Glutamatergic neuron (in vitro differentiated cells): ENCODE data around the gene SFXN4. TPM values are rescaled to one million over a fixed set of nuclear protein-coding genes. Genes with fewer than 3 reads are reported as not detected.

Experiments
- DNase-seq: peaks from one replicate; pipeline ENCODE4 v3.0.0; 2022
- H3K27ac Mint-ChIP-seq: one replicate; pipeline ENCODE4 v1.8.0; 2020; ENCODE audit warnings: mild to moderate bottlenecking, mixed read lengths, inconsistent platforms; ENCODE audit not compliant: unreplicated experiment
- H3K27me3 Mint-ChIP-seq: one replicate; pipeline ENCODE4 v1.8.0; 2020; ENCODE audit warnings: mild to moderate bottlenecking, moderate library complexity, mixed read lengths, inconsistent platforms; ENCODE audit not compliant: unreplicated experiment
- H3K36me3 Mint-ChIP-seq: one replicate; pipeline ENCODE4 v1.8.0; 2020; ENCODE audit warnings: mild to moderate bottlenecking, mixed read lengths, inconsistent platforms; ENCODE audit not compliant: unreplicated experiment
- H3K4me1 Mint-ChIP-seq: one replicate; pipeline ENCODE4 v1.8.0; 2020; ENCODE audit warnings: mild to moderate bottlenecking, low read depth, mixed read lengths, inconsistent platforms; ENCODE audit not compliant: unreplicated experiment
- H3K4me3 Mint-ChIP-seq: one replicate; pipeline ENCODE4 v1.8.0; 2020; ENCODE audit warnings: mild to moderate bottlenecking, mixed read lengths, inconsistent platforms; ENCODE audit not compliant: unreplicated experiment
- H3K9me3 Mint-ChIP-seq: one replicate; pipeline ENCODE4 v1.8.0; 2020; ENCODE audit warnings: mild to moderate bottlenecking, moderate library complexity, mixed read lengths, inconsistent platforms; ENCODE audit not compliant: unreplicated experiment
- long read RNA-seq: library from polyadenylated mRNA; unstranded; transcript quantifications from one replicate; pipeline ENCODE4 v2.0.0, GENCODE V29; 2020; ENCODE audit not compliant: unreplicated experiment
- total RNA-seq: library from RNA; stranded (reverse); fragmentation: NEBNext Ultra II Directional; extraction: Animal tissue kit (Norgen Biotek cat#: 25700); gene quantifications from one replicate; pipeline ENCODE4 v1.2.1, GENCODE V29; 2021; ENCODE audit not compliant: unreplicated experiment
- TF ChIP-seq, protein P1 (sequence below): fragments of 200-600 bp; sonication (generic); IDR thresholded peaks from one replicate; pipeline ENCODE4 v1.5.0; 2021; ENCODE audit not compliant: partially characterized antibody, unreplicated experiment

Gene SFXN4, protein sequence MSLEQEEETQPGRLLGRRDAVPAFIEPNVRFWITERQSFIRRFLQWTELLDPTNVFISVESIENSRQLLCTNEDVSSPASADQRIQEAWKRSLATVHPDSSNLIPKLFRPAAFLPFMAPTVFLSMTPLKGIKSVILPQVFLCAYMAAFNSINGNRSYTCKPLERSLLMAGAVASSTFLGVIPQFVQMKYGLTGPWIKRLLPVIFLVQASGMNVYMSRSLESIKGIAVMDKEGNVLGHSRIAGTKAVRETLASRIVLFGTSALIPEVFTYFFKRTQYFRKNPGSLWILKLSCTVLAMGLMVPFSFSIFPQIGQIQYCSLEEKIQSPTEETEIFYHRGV
- 12.2 TPM for total RNA-seq
- long read RNA-seq, transcript SFXN4-201 (14 exons, 1,363 nt): major isoform, 7 of 13 reads
- long read RNA-seq, partial matches to known transcripts: 0 of 13 reads
- long read RNA-seq, other reads (novel, unspliced or antisense): 6 of 13 reads

DNA sequence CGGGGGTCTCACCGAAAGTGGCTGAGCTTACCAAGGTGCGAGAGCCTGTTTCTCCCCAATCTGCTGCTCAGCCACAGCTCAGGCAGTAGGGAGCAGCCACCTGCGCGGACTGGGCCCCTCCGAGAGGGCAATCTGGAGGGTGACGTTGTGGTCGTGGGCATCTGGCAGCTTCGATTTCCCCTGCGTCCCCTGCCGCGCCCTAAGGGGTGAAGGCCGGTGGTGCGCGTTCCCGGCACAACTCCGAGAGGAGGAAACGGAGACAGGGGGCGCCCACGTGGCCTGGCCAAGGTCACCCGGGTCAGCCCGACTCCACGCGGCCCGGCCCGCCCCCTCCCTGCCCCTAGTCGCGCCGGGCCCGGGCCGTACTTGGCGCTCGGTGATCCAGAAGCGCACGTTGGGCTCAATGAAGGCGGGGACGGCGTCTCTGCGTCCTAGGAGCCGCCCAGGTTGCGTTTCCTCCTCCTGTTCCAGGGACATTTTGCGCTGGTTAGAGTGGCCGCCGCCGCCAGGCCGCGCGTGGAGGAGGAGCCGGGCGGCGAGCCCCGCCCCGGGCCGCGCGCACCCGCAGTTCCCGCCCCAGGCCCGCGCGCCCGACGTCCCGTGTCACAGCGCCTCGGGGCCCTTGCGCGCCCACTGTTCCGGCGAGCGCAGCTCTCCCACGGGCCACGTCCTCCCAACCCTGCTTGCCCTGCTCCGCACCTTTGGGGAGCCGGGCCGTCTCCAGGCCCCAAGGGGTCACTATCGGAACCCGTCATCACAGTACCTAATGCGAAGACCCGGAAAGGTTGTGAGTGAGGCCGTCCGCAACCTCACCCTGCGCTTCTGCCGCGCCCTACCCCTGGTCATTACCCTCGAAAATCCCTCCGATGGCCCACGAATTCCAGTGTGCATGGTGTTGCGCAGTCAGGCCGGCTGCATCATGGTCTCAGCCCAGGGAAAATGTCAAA, at the start of gene SFXN4:
Gene SFXN4 (minus strand): TSS at position 544 of the 947 bp plus-strand sequence. CDS start 67 bp downstream, at position 477.
- H3K27ac Mint-ChIP-seq: peak within 1 kb of the TSS; percentile 24
- no peaks in the 10 kb centered on the region for H3K36me3 Mint-ChIP-seq
- H3K27me3 Mint-ChIP-seq: no peaks in the 10 kb centered on the region
- TF ChIP-seq, protein P1, sequence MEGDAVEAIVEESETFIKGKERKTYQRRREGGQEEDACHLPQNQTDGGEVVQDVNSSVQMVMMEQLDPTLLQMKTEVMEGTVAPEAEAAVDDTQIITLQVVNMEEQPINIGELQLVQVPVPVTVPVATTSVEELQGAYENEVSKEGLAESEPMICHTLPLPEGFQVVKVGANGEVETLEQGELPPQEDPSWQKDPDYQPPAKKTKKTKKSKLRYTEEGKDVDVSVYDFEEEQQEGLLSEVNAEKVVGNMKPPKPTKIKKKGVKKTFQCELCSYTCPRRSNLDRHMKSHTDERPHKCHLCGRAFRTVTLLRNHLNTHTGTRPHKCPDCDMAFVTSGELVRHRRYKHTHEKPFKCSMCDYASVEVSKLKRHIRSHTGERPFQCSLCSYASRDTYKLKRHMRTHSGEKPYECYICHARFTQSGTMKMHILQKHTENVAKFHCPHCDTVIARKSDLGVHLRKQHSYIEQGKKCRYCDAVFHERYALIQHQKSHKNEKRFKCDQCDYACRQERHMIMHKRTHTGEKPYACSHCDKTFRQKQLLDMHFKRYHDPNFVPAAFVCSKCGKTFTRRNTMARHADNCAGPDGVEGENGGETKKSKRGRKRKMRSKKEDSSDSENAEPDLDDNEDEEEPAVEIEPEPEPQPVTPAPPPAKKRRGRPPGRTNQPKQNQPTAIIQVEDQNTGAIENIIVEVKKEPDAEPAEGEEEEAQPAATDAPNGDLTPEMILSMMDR: no peak
- DNase-seq: peak; percentile 66
- H3K4me3 Mint-ChIP-seq: peak within 1 kb of the TSS; percentile 87
- H3K4me1 Mint-ChIP-seq: peaks cover 13% of the 10 kb centered on the region
- H3K9me3 Mint-ChIP-seq: peaks cover 7% of the 10 kb centered on the region

DNA sequence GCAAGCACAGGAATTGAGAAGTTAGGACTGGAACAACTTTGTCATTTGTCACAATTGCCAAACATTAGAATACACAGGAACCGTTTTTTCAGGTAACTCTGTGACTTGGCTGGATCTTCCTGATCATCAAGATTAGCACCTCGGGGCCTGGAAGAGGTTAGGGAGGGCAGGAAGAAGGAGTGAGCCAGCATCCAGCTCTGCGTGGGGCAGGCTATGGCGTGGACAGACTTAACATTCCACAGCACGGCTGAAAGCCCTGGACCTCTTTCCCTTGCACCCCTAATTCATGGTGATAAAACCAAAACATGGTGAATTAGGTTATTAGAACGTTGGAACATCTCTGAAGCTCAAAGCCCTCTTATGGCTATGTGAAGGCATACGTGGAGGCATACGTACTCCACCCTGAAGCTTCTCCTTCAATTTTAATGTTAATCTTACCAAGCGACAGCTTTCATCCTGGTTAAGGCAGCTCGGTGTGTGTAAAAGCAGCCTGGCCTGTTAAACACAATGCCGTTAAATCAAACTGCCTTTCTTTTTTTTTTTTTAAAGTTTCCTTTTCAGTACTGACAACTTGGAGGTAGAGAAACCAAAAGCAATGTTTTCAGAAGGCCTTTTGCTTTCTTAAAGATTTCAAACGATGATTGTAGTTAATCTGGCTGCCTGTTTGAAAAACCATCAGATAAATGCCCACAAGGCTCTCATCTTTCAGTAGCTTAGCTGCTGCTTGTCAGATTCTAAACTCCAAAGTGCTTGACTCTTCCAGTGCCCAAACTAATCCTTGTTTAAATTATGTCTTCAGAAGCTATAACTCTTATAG, 46.3 kb upstream of the SFXN4 start:
- TF ChIP-seq, protein P1: no peak
- no peak for DNase-seq
- no peak overlapping the region for H3K27ac Mint-ChIP-seq
- peaks cover 26% of the 10 kb centered on the region for H3K4me1 Mint-ChIP-seq
- H3K27me3 Mint-ChIP-seq: peaks cover 10% of the 10 kb centered on the region
- H3K36me3 Mint-ChIP-seq: no peaks in the 10 kb centered on the region
- H3K4me3 Mint-ChIP-seq: peak overlapping the region; percentile 99
- H3K9me3 Mint-ChIP-seq: peaks cover 10% of the 10 kb centered on the region

DNA sequence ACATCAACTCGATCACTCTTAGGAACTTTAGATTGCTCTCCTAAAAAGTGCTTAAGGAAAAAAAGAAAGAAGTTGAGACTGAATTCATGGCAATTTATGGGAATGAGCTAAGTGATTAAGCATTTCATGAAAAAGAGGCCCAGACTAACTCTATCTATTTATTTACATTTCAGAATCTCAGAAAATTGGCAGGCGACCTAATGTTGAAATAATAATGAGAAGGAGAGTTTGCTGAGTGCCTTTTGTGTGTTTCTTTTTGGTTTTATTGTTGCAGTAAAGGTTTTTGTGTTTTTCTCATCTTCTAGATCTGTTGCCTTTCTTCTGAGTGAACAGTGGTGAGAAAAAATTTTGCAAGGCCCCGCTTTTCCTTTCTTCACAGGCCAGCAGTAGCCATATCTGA, 45.7 kb upstream of the SFXN4 start:
- Mint-ChIP-seq H3K9me3 (peaks cover 14% of the 10 kb centered on the region), H3K27me3 (peaks cover 13% of the 10 kb centered on the region), H3K27ac (no peak overlapping the region), H3K36me3 (no peaks in the 10 kb centered on the region), H3K4me3 (peak overlapping the region; percentile 99), H3K4me1 (peaks cover 28% of the 10 kb centered on the region)
- TF ChIP-seq, protein P1: no peak
- no peak for DNase-seq

DNA sequence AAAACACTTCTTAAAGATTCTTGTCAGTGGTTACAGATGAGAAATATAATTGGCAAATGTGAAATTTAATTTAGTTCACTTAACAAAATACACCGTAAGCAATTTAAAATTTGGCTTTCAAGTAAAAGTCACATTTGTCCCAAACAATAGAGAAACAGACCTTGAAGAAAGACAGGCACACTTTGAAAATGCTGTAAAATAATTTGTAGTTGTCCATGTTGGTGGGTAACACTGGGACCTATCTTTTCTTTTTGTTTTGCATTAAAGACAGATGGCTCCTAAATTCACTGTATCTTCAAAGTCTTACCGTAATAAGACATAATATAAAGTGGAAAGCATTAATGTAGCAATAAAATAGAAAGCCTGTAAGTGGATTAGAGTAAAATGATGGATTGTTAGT, 45.1 kb upstream of the SFXN4 start:
- DNase-seq: no peak
- no peaks in the 10 kb centered on the region for H3K36me3 Mint-ChIP-seq
- TF ChIP-seq, protein P1: no peak
- peaks cover 15% of the 10 kb centered on the region for H3K9me3 Mint-ChIP-seq
- H3K4me3 Mint-ChIP-seq: peak overlapping the region; percentile 99
- H3K4me1 Mint-ChIP-seq: peaks cover 30% of the 10 kb centered on the region
- peaks cover 16% of the 10 kb centered on the region for H3K27me3 Mint-ChIP-seq
- no peak overlapping the region for H3K27ac Mint-ChIP-seq
